Left ventricle myocardium superior (tissue), 1 donor: ENCODE measurements around the gene TMEM53. TPM values are rescaled to one million over a fixed set of nuclear protein-coding genes. Genes with fewer than 3 reads are reported as not detected.
A peak's percentile ranks its signal among the peaks of the same experiment; 100 is the strongest.

Source experiments
- ATAC-seq: fragments of 200-7000 bp; cut with Tn5 transposase; one replicate; pipeline ENCODE4 v1.9.1; 2020; ENCODE audit warnings: mild to moderate bottlenecking, moderate library complexity
- DNase-seq: peaks from one replicate; pipeline ENCODE4 v3.0.0-alpha.2; 2020
- intact Hi-C: fragments of 100-400 bp; cut with micrococcal nuclease; formaldehyde crosslinking; loops from one replicate; pipeline ENCODE4 v1.11.0; 2022
- total RNA-seq: library from RNA; stranded (reverse); fragmentation: NEBNext Ultra II Directional; extraction: Animal tissue kit (Norgen Biotek cat#: 25700); gene quantifications from one replicate; pipeline ENCODE4 v1.2.1, GENCODE V29; 2021
- donor health status: DM: no; HTN: yes; CAD: no; lungs with severe emphysema.

Gene TMEM53
- total RNA-seq, 1 donor from 2014 or later: 9.1 TPM

DNA sequence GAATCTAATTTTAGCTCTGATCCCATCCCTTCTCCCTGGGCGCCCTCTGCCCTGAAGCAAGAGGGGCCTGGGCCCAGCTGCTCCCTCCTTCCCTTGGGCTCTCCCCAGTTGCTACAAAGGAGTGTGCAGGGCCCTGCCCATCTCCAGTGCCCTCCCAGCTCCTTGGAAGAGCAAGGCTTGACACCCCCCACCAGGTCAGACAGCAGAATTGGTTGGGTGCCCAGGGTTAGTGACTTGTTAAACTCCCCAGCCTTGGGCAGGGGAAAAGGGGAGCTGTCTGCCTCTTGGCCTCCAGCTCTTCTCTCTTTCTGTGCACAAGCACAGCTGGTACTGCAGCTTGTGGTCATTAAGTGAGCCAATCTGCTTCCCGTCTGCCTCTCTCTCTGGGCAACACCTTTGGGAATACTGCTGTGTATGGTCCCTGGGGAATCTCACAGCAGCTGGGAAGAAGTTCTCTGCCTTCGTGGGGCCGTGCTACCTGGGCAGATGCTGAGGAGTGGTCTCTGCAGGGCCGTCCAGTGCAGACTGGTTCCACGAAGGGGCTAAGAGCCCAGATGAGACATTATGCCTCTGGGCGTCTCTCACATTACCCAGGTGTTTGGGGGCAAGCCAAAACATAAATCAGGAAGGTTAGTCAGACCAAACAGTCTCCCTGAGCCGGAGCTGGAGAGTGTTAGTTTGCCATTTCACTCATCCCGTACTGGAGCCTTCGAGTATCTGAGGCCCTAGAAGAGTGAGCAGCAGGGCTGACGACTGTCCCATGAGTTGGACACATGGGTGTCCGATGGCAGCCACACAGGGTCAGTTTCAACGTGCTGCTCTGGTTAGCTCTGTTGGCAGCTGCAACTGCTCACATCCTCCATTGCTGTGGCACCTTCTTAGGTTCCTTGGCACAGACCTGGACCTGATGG is 37.3 kb downstream of the TMEM53 start:
- intact Hi-C loops: no loop called here
- DNase-seq (no peak), ATAC-seq (no peak)

DNA sequence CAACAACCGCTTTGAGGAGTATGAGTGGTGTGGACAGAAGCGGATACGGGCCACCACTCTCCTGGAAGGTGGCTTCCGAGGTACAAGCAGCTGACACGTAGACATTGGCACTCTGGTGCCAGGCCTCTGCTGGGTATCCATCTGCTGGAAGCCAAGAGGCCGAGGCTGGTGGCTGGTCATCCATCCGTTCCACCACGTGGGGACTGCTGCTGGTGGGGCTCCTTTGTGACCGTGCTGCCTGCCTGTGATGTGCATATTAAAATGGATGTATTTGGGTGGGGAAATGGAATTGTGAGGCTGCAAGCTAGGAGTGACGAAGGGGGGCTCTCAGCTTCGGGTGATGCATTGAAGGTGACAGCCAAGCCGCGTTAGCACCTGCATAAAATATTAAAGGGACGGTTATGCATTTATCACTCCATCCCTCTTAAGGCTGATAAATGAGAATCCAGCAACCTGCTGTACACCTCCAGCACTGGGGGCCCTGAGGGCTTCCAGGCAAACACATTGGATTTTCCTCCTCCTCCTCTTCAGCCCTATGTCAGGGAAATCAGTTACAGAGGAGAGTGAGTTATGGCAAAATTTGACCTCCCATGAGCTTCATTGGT is 38.1 kb downstream of the TMEM53 start:
- intact Hi-C loops: no loop called here
- ATAC-seq (no peak), DNase-seq (no peak)

DNA sequence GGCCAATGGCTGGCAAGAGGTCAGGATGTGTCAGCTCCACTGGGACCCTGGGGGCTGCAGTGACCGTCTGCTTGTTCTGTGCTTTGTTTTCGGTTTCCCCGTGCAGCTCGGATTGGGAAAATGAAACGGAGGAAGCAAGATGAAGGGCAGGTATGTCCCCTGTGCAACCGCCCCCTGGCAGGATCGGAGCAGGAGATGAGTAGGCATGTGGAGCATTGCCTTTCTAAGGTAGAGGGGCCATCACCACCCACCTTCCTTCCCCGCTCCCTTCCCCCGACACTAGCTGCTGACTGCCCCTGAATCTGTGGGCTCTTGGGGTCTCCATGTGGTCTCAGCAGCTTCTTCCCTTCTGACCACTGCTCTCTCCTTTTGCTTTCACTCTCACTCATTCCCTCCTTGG is 38.8 kb downstream of the TMEM53 start:
- DNase-seq (no peak), ATAC-seq (no peak)
- intact Hi-C loops: no loop called here

DNA sequence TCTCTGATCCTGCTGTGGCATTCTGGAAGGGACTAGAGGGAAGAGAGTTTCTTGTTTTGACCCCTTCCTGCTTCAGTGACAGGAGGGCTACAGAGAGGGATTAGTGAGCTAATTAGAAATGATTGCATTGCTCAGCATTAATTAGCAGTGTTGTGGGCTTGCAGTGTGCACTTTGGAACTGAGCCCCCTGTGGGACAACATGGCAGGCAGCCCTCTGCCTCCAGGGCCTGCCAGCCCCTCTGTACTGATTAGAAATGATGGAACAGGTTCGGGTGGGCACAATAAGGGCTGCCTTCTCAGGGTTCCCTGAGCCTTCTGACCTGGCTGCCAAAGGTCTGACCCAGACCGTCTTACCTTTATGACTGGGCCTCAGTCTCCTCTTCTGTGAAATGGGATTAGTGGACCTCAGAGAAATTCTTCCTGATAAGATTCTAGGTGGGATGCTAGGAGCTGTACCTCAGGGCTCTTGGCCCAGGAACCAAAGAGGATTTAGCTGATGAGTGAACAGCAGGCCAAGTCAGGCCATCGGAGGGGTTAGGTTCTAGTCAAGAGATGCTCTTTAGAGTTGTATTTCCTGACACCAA is 39.6 kb downstream of the TMEM53 start:
- intact Hi-C loops: no loop called here
- ATAC-seq (no peak), DNase-seq (no peak)

DNA sequence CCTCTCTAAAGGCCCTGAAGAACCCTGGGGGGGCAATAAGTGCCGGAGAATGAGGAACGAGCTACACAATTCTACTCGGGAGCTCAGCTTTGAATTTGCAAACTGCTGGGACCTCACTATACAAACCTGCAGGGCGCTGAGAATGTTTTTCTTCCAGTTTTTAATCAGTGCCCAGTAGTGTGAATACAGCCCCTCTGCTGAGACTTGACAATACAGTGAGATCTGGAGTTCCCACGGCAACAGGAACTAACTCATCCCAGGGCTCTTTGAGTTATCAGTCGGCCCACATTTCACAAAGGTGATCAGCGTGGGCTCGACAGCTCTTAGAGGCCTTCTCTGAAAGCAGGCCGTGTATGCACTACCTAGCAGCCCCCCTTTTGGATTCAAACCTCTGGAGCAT is 41.7 kb downstream of the TMEM53 start:
- intact Hi-C loops: no loop called here
- DNase-seq: no peak
- no peak for ATAC-seq

DNA sequence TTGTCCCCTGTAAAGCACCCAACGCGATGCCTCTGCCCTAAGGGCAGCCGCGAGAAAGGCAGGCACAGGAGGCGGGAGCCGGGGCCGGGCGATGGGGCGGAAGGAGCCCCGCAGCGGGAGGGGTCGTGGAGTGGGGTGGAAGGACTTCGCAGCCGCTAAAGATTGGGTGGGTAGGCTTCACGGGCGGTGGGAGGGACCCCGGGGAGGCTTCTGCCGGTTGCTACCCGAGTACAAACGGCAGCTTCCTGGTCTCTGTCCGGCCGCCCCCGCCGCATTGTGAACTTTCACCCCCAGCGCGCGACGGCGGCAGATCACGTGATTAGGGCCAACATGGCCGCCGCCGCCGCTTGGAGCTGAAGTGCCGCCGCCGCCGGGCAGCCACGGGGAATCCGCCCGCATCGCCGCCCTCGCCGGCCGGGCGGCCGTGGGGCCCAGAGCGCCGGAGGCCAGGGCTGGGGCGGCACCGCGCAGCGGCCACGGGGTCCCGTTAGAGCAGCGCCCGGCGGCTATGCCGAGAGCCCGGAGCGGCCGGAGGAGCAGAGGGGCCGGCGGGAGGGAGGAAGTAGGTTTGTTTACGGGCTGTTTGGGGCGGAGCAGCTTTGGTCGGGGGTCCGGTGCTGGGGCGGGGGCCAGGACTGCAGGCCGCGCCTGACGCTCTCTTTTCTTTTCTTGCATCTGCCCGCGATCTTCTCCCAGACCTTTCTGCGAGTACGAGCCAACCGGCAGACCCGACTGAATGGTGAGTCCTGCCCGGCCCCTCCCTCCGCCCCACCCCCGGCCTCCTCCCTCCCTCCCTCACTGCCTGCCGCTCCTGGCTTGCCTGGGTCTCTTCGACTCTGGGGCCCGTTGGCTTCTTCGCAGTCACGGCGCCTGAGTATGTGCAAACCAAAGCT is 42.4 kb downstream of the TMEM53 start:
- intact Hi-C loops: no loop called here
- peak; percentile 95 for DNase-seq
- peak; percentile 88 for ATAC-seq

DNA sequence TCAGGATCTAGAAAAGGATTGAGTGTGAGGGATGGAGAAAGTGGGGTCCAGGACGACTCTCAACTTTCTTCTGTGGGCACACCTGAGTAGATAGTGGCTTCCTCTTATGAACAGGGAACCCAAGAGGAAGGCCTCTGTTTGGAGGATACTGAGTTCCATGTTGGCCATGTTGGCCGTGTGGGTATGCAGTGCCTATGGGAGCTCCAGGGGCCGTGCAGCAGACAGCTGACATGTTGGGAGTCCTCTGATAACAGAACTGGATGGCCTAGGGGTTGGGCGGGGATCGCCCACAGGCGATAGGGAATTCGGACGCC is 43.0 kb downstream of the TMEM53 start:
- ATAC-seq: no peak
- intact Hi-C loops: no loop called here
- DNase-seq: no peak

DNA sequence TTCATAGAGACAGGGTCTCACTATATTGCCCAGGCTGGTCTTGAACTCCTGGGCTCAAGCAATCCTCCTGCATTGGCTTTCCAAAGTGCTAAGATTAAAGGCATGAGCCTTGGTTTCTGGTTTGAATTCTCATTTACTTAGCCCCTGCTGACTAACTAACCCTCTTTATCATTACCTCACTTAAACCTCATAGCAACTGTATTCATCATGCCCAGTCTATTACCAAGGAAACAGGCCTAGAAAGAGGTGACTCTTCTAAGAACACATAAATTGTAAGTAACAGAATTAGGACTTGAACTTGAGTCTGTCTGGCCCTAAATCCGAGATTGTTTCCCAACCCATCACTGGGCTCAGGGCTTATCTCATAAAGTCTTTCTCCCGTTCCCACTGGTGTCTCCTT is 44.2 kb downstream of the TMEM53 start:
- no peak for DNase-seq
- no peak for ATAC-seq
- intact Hi-C loops: no loop called here

DNA sequence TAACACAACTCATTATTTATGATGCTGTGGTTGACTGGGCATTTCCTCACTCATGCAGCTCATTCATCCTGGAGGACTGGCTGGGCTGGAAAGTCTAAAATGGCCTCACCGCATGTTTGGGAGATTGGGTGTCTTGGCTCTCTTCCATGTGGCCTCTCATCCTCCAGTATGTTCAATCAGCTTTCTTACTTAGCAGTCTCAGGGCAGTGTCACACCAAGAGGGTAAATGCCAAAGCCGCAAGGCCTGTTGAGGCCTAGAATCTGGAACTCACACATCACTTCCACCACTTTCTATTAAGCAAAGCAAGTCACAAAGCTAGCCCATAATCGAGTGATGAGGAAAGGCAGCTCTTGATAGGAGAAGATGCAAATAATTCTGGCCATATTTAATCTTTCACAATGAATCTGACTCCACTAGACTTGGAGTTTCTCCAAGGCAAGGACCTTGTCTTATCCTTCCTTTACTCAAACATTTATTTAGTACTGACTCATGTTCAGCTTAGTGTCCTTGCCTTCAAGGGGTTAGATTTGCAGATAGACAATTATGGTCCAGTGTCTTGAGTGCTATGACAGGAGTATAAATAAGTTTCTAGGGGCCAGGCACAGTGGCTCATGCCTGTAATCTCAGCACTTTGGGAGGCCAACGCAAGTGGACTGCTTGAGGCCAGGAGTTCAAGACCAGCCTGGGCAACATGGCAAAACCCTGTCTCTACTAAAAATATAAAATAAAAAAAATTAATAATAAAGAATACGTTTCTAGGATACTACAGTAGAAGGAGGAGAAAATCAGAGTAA is 45.1 kb downstream of the TMEM53 start:
- no peak for ATAC-seq
- DNase-seq: no peak
- intact Hi-C loops: no loop called here

DNA sequence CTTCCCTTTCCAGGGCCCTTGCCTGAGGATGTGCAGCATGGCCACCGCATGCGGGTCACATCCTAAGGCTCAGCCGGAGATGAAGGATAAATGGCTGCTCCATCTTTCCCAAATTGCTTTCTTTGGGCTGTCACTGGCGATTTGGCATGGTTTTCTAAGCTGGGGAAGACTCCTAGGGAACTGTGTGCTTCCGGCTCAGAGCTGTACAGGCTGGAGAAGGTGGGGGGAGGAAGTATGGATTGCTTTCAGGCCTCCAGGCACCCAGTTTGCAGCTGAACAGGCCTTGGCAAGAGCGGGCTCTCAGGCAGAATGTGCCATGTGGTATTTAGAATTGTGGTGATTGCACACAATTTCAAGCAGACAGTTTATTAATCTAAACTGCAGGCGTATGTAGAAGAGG is 48.9 kb downstream of the TMEM53 start:
- no peak for ATAC-seq
- intact Hi-C loops: no loop called here
- no peak for DNase-seq

- intact Hi-C loops: no loop called here
- DNase-seq (no peak), ATAC-seq (no peak)
Measured at GRCh38 chr1:44624268-44624901, 49.9 kb downstream of the TMEM53 start.

GRCh38 chr1:44621841-44622286 is 52.4 kb downstream of the TMEM53 start:
- DNase-seq: no peak
- ATAC-seq: no peak
- intact Hi-C loops: no loop called here

DNA sequence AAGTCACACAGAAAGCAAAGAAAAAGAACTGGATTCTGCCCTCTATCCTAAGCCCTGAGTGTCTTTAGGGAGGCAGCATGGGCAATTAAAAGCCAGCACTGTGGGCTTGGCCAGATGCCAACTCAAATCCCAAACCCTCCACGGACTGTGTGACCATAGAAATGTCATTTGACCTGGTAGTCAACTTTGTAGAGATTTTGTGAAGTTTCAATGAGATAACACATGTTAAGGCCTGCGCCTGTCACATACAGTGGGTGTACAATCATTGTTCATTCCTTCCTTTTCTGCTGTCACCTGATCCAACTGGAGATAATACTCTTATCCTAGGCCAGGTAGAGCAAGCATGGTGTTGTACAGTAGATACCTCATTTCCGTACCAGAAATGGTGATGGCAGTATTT is 54.2 kb downstream of the TMEM53 start:
- DNase-seq: no peak
- no peak for ATAC-seq
- intact Hi-C loops: no loop called here

GRCh38 chr1:44619261-44619900 is 54.9 kb downstream of the TMEM53 start:
- no peak for DNase-seq

DNA sequence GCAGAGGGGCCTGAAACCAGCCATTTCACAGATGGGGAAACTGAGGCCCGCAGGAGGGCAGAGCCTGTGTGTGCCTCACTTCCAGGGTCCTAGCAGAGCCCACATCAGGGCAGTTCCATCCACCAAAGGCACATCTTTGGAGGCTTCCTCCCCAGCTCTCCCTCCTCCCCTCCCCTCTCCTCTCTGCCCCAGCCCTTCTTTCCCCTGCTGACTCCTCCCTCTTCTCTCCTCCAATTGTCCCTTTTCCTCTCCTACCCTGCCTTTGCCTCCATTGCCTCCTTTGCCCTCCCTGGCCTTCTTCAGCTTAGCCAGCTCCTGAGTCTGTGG is 56.6 kb downstream of the TMEM53 start:
- DNase-seq (no peak), ATAC-seq (no peak)
- intact Hi-C loops: no loop called here

More at GRCh38 chr1:44619261-44619900, 54.9 kb downstream of the TMEM53 start:
- intact Hi-C loops: no loop called here
- ATAC-seq: no peak

DNA sequence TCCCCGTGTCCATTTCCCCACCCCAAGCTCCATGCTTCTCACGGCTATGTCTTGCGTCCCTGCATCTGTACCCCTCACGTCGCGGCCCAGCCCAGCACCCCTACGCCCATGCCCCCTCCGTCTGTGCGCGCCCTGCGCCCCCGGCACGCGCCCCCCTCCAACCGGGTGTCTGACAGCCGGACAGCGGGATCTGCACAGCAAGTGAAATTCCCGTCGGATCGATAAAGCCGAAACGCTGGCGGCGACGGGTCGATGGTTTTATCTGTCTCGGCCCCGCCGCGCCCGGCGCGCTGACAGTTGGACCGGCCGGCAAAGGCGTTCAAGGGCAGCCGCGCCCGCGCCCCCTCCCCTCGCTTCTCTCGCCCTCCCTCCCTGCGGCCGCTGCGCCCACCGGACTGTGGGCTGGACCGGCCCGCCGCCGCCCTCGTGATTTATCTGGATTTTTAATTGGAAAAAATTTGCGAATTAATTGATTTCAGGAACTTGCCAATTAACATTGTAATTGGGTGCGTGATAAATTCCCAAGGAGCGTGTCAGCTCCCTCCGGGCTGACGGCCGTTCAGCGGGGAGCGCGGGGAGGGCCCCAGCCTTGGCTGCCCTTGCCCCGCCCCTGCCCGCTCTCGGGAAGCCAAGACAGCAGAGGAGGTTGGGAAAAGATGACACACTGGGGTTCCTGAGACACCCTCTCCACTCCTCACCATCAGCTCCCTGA is 57.1 kb downstream of the TMEM53 start:
- peak; percentile 60 for ATAC-seq
- DNase-seq: peak; percentile 44
- intact Hi-C loops: no loop called here

GRCh38 chr1:44616284-44616990 is 57.8 kb downstream of the TMEM53 start:
- DNase-seq (no peak), ATAC-seq (no peak)
- intact Hi-C loops: no loop called here
